ENCODE measurements around the gene SLC5A6.

DNA sequence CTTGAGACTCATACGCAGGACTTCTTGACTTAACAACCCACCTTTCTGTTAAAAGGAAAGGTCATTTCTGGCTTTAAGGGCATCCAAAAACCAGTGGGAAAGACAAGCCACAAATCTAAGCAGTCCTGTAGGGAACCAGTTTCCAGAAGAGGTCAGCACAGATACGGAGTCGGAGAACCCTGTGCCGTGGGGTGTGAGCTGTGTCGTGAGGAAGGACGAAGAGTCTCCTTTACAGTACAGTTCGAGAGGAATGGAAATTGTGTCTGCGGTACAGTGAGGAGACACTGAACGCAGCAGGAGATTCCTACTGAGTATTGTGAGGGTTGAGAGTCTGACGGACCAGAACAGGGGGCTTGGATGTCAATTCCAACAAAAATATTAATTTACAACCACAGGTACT lies 33.0 kb upstream of the SLC5A6 start:
- TF ChIP-seq, protein P1, sequence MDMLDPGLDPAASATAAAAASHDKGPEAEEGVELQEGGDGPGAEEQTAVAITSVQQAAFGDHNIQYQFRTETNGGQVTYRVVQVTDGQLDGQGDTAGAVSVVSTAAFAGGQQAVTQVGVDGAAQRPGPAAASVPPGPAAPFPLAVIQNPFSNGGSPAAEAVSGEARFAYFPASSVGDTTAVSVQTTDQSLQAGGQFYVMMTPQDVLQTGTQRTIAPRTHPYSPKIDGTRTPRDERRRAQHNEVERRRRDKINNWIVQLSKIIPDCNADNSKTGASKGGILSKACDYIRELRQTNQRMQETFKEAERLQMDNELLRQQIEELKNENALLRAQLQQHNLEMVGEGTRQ (IDR thresholded peaks at IDR 0.05; ENCODE audit: low read depth, low read length) = no peak
- TF ChIP-seq, protein P2, sequence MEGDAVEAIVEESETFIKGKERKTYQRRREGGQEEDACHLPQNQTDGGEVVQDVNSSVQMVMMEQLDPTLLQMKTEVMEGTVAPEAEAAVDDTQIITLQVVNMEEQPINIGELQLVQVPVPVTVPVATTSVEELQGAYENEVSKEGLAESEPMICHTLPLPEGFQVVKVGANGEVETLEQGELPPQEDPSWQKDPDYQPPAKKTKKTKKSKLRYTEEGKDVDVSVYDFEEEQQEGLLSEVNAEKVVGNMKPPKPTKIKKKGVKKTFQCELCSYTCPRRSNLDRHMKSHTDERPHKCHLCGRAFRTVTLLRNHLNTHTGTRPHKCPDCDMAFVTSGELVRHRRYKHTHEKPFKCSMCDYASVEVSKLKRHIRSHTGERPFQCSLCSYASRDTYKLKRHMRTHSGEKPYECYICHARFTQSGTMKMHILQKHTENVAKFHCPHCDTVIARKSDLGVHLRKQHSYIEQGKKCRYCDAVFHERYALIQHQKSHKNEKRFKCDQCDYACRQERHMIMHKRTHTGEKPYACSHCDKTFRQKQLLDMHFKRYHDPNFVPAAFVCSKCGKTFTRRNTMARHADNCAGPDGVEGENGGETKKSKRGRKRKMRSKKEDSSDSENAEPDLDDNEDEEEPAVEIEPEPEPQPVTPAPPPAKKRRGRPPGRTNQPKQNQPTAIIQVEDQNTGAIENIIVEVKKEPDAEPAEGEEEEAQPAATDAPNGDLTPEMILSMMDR (conservative IDR thresholded peaks at IDR 0.05; ENCODE audit: low read depth, low read length) = no peak
- TF ChIP-seq MXI1 (IDR thresholded peaks at IDR 0.05; ENCODE audit: borderline replicate concordance, low read depth, low read length) = no peak
- TF ChIP-seq, protein P3, sequence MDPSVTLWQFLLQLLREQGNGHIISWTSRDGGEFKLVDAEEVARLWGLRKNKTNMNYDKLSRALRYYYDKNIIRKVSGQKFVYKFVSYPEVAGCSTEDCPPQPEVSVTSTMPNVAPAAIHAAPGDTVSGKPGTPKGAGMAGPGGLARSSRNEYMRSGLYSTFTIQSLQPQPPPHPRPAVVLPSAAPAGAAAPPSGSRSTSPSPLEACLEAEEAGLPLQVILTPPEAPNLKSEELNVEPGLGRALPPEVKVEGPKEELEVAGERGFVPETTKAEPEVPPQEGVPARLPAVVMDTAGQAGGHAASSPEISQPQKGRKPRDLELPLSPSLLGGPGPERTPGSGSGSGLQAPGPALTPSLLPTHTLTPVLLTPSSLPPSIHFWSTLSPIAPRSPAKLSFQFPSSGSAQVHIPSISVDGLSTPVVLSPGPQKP (IDR thresholded peaks at IDR 0.05; ENCODE audit: borderline replicate concordance, low read depth, low read length) = no peak
- no peak for TF ChIP-seq RAD21 (IDR thresholded peaks at IDR 0.05; ENCODE audit: low read length)
- TF ChIP-seq POLR2A (IDR thresholded peaks at IDR 0.05; ENCODE audit: low read depth, low read length) = no peak
- TF ChIP-seq RFX5 (IDR thresholded peaks at IDR 0.05; ENCODE audit: low read depth, low read length) = no peak
- TF ChIP-seq BHLHE40 (IDR thresholded peaks at IDR 0.05; ENCODE audit: low read depth, low read length) = no peak
- no peak for TF ChIP-seq SMC3 (IDR thresholded peaks at IDR 0.05; ENCODE audit: low read depth, low read length)
- no peak for TF ChIP-seq CEBPB (IDR thresholded peaks at IDR 0.05; ENCODE audit: low read depth, low read length)
- no peak for TF ChIP-seq RCOR1 (IDR thresholded peaks at IDR 0.05; ENCODE audit: insufficient replicate concordance, low read length)
- no peak for TF ChIP-seq FOS (IDR thresholded peaks at IDR 0.05; ENCODE audit: low read depth, low read length)
- TF ChIP-seq MAFK (IDR thresholded peaks at IDR 0.05; ENCODE audit: low read depth, low read length) = no peak

All from IMR-90 (cell line).